ENCODE measurements around the gene PATJ.

Gene PATJ

DNA sequence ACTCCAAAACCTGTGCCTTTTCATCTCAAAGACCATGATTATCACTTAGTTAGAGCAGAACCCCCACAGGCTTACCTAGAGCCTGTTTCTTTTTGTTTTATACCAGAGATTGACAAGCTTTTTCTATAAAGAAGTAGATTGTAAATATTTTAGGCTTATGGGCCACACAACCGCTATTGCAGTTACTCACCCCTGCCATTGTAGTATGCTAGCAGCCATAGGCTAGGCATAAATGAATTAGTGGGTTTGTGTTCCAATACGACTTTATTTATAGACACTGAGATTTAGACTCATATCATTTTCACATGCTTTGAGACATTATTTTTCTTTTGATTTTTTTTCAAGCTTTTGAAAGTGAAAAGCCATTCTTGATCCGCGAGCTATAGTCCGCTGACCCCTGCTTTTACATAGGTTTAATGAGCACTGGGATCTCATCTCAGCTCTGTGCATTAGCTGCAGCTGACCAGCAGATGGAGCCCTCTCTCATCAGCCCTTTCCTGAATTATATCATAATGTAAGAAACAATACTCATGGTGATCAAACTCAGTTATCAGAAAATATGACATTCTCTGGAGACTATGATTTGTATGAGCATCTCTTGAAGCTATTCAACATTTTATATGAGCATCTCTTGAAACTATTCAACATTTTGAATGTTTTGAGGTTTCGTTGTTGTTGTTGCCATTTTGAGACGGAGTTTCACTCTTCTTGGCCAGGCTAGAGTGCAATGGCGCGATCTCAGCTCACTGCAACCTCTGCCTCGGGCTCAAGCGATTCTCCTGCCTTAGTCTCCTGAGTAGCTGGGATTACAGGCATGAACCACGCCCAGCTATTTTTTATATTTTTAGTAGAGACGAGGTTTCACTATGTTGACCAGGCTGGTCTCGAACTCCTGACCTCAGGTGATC lies 340.4 kb downstream of the PATJ start:
- TF ChIP-seq TAF1 (IDR thresholded peaks at IDR 0.05; ENCODE audit: borderline replicate concordance, insufficient read depth, low read length) (no peak), POLR2AphosphoS5 (IDR thresholded peaks at IDR 0.05; ENCODE audit: low read depth, low read length) (no peak), SIN3A (IDR thresholded peaks at IDR 0.05; ENCODE audit: borderline replicate concordance, insufficient read depth, low read length) (no peak), FOXP2 (optimal IDR thresholded peaks at IDR 0.05; ENCODE audit: borderline replicate concordance, extremely low read depth, extremely low read length, insufficient read depth) (no peak)
- TF ChIP-seq, protein P1, sequence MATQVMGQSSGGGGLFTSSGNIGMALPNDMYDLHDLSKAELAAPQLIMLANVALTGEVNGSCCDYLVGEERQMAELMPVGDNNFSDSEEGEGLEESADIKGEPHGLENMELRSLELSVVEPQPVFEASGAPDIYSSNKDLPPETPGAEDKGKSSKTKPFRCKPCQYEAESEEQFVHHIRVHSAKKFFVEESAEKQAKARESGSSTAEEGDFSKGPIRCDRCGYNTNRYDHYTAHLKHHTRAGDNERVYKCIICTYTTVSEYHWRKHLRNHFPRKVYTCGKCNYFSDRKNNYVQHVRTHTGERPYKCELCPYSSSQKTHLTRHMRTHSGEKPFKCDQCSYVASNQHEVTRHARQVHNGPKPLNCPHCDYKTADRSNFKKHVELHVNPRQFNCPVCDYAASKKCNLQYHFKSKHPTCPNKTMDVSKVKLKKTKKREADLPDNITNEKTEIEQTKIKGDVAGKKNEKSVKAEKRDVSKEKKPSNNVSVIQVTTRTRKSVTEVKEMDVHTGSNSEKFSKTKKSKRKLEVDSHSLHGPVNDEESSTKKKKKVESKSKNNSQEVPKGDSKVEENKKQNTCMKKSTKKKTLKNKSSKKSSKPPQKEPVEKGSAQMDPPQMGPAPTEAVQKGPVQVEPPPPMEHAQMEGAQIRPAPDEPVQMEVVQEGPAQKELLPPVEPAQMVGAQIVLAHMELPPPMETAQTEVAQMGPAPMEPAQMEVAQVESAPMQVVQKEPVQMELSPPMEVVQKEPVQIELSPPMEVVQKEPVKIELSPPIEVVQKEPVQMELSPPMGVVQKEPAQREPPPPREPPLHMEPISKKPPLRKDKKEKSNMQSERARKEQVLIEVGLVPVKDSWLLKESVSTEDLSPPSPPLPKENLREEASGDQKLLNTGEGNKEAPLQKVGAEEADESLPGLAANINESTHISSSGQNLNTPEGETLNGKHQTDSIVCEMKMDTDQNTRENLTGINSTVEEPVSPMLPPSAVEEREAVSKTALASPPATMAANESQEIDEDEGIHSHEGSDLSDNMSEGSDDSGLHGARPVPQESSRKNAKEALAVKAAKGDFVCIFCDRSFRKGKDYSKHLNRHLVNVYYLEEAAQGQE (IDR thresholded peaks at IDR 0.05; ENCODE audit: insufficient read depth in 1 of 2, low read depth in 2 of 2, low read length in 2 of 2): no peak

DNA sequence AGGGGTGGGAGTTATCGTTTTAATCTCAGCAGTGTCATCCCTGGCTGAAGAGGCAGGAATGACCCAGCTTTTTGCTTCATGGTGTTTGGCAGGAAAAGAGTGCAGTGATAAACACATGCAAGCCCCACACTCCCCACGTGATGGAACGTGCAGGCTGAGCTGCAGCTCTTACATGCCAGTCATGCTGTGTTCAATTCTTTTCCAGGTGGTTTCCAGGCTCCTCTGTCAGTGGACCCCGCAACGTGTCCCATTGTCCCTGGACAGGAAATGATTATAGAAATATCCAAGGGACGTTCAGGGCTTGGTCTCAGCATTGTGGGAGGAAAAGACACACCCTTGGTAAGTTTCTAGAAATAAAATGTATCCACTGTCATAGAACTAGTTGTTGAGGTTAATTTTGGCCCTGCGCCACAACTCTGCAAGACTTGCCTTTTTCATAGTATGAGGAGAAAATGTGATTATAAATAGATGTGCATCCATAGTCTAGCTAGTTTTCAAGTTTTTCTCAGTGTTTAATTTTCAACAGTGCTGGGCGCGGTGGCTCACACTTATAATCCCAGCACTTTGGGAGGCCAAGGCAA lies 342.1 kb downstream of the PATJ start:
- TF ChIP-seq POLR2AphosphoS5 (IDR thresholded peaks at IDR 0.05; ENCODE audit: low read depth, low read length) (no peak), FOXP2 (optimal IDR thresholded peaks at IDR 0.05; ENCODE audit: borderline replicate concordance, extremely low read depth, extremely low read length, insufficient read depth) (no peak), SIN3A (IDR thresholded peaks at IDR 0.05; ENCODE audit: borderline replicate concordance, insufficient read depth, low read length) (no peak), TAF1 (IDR thresholded peaks at IDR 0.05; ENCODE audit: borderline replicate concordance, insufficient read depth, low read length) (no peak)
- TF ChIP-seq, protein P1 (IDR thresholded peaks at IDR 0.05; ENCODE audit: insufficient read depth in 1 of 2, low read depth in 2 of 2, low read length in 2 of 2): no peak

DNA sequence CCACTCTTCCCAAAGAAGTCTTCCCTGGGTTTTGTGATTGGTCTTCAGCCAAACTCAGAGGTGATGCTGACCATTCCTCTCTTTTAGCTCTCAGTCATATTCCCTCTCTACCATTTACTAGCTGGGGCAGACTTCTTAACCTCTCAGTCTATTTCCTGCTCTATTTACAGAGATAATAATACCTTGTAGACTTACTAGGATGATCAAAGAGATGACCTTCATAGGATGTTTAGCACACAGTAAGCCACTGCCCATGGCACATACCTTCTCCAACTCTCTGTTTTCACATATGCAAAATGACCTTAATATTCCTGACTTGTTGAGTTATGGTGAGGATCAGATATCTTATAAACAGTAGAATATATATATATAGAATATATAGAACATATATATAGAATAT lies 346.2 kb downstream of the PATJ start:
- TF ChIP-seq FOXP2 (optimal IDR thresholded peaks at IDR 0.05; ENCODE audit: borderline replicate concordance, extremely low read depth, extremely low read length, insufficient read depth) (no peak), SIN3A (IDR thresholded peaks at IDR 0.05; ENCODE audit: borderline replicate concordance, insufficient read depth, low read length) (no peak), POLR2AphosphoS5 (IDR thresholded peaks at IDR 0.05; ENCODE audit: low read depth, low read length) (no peak), TAF1 (IDR thresholded peaks at IDR 0.05; ENCODE audit: borderline replicate concordance, insufficient read depth, low read length) (no peak)
- TF ChIP-seq, protein P1 (IDR thresholded peaks at IDR 0.05; ENCODE audit: insufficient read depth in 1 of 2, low read depth in 2 of 2, low read length in 2 of 2): no peak

DNA sequence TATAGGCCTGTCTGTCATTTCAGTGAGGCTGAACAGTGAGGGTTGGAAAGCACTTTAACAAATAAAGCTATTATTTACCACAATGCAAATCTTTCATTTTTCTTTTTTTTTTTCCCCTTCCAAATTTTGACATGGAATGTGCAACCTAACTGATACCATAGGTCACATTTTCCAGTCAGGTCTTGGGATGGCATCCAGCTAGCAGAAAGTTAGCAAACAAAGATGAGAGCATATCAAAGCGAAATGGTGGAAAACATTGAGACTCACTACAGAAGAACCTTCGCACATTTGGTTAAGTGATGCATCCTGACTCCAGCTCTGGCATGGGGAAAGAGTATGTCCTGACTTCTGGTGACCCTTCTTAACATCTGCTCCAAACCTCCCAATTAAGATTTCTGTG lies 347.3 kb downstream of the PATJ start:
- TF ChIP-seq, protein P1 (IDR thresholded peaks at IDR 0.05; ENCODE audit: insufficient read depth in 1 of 2, low read depth in 2 of 2, low read length in 2 of 2): no peak
- TF ChIP-seq TAF1 (IDR thresholded peaks at IDR 0.05; ENCODE audit: borderline replicate concordance, insufficient read depth, low read length): no peak
- TF ChIP-seq FOXP2 (optimal IDR thresholded peaks at IDR 0.05; ENCODE audit: borderline replicate concordance, extremely low read depth, extremely low read length, insufficient read depth): no peak
- TF ChIP-seq SIN3A (IDR thresholded peaks at IDR 0.05; ENCODE audit: borderline replicate concordance, insufficient read depth, low read length): no peak
- TF ChIP-seq POLR2AphosphoS5 (IDR thresholded peaks at IDR 0.05; ENCODE audit: low read depth, low read length): no peak
